A673 (cell line): ENCODE results near the gene MCF2L2.

Experiments used
- EZH2 ChIP-seq: fragments of 200-600 bp; sonication (generic); IDR thresholded peaks from 2 replicates; pipeline ENCODE4 v1.6.1; 2017; ENCODE audit warnings: borderline replicate concordance, low read depth, mild to moderate bottlenecking, mixed read lengths, antibody characterized with exemption, low read length; ENCODE audit not compliant: poor library complexity, severe bottlenecking
- TF ChIP-seq, protein P1 (sequence below): fragments of 300-800, 200-600 bp; sonication (generic); conservative IDR thresholded peaks from 2 replicates; pipeline ENCODE4 v1.5.1; 2017; ENCODE audit warnings: low read depth, mild to moderate bottlenecking, antibody characterized with exemption, low read length, moderate library complexity, mixed read lengths

GRCh38 chr3:183308751-183309150 is 119.7 kb downstream of the MCF2L2 start:
- TF ChIP-seq, protein P1, sequence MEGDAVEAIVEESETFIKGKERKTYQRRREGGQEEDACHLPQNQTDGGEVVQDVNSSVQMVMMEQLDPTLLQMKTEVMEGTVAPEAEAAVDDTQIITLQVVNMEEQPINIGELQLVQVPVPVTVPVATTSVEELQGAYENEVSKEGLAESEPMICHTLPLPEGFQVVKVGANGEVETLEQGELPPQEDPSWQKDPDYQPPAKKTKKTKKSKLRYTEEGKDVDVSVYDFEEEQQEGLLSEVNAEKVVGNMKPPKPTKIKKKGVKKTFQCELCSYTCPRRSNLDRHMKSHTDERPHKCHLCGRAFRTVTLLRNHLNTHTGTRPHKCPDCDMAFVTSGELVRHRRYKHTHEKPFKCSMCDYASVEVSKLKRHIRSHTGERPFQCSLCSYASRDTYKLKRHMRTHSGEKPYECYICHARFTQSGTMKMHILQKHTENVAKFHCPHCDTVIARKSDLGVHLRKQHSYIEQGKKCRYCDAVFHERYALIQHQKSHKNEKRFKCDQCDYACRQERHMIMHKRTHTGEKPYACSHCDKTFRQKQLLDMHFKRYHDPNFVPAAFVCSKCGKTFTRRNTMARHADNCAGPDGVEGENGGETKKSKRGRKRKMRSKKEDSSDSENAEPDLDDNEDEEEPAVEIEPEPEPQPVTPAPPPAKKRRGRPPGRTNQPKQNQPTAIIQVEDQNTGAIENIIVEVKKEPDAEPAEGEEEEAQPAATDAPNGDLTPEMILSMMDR: no peak
- TF ChIP-seq EZH2: no peak
